Stimulated activated CD4-positive, alpha-beta T cell treated with anti-CD3 and anti-CD28 coated beads, TNF-alpha, amount 100 ng/mL, for 4 hours (primary cell): ENCODE results near the gene RPL22.

Experiments
- DNase-seq, 3 experiments: peaks; one replicate each; pipeline ENCODE4 v3.0.0-alpha.2; 2020; ENCODE audit warnings: low read depth in 3 of 3

Gene RPL22

GRCh38 chr1:6154525-6155319, 44.7 kb downstream of the RPL22 start:
- no peak for DNase-seq

GRCh38 chr1:6152882-6153281, 46.5 kb downstream of the RPL22 start:
- DNase-seq: no peak

GRCh38 chr1:6152181-6152580, 47.2 kb downstream of the RPL22 start:
- no peak for DNase-seq

- no peak for DNase-seq
Observed at GRCh38 chr1:6151291-6151822, 48.0 kb downstream of the RPL22 start.

- no peak for DNase-seq
Observed at GRCh38 chr1:6150006-6150938, 49.1 kb downstream of the RPL22 start.

- no peak for DNase-seq
Observed at GRCh38 chr1:6149597-6149996, 49.8 kb downstream of the RPL22 start.

GRCh38 chr1:6148497-6149241, 50.7 kb downstream of the RPL22 start:
- peak; percentile 40 to 58 (median 56) for DNase-seq

- no peak for DNase-seq
Observed at GRCh38 chr1:6145864-6146410, 53.5 kb downstream of the RPL22 start.

- DNase-seq: no peak
Observed at GRCh38 chr1:6145396-6145750, 54.0 kb downstream of the RPL22 start.

- DNase-seq: no peak
Observed at GRCh38 chr1:6144647-6145395, 54.6 kb downstream of the RPL22 start.

GRCh38 chr1:6144175-6144574, 55.2 kb downstream of the RPL22 start:
- no peak for DNase-seq

- no peak for DNase-seq
Observed at GRCh38 chr1:6143395-6143794, 56.0 kb downstream of the RPL22 start.

- DNase-seq: no peak
Observed at GRCh38 chr1:6142734-6143133, 56.7 kb downstream of the RPL22 start.

- DNase-seq: no peak
Observed at GRCh38 chr1:6142036-6142621, 57.3 kb downstream of the RPL22 start.

- no peak for DNase-seq
Observed at GRCh38 chr1:6141592-6141991, 57.8 kb downstream of the RPL22 start.

- DNase-seq: no peak
Observed at GRCh38 chr1:6140413-6140812, 59.0 kb downstream of the RPL22 start.

GRCh38 chr1:6137758-6138157, 61.6 kb downstream of the RPL22 start:
- no peak for DNase-seq

- no peak for DNase-seq
Observed at GRCh38 chr1:6136516-6137220, 62.7 kb downstream of the RPL22 start.
